ENCODE data around the gene SLC16A10. TPM values are rescaled to one million over a fixed set of nuclear protein-coding genes. Genes with fewer than 3 reads are reported as not detected.
"Not testable (repeated sequence)": the region's sequence is repeated elsewhere in the genome, so short reads cannot be mapped to it uniquely, and the experiment has no call there.

Gene SLC16A10
- total RNA-seq, 1 donor from 2014 or later, result 0.02 TPM

DNA sequence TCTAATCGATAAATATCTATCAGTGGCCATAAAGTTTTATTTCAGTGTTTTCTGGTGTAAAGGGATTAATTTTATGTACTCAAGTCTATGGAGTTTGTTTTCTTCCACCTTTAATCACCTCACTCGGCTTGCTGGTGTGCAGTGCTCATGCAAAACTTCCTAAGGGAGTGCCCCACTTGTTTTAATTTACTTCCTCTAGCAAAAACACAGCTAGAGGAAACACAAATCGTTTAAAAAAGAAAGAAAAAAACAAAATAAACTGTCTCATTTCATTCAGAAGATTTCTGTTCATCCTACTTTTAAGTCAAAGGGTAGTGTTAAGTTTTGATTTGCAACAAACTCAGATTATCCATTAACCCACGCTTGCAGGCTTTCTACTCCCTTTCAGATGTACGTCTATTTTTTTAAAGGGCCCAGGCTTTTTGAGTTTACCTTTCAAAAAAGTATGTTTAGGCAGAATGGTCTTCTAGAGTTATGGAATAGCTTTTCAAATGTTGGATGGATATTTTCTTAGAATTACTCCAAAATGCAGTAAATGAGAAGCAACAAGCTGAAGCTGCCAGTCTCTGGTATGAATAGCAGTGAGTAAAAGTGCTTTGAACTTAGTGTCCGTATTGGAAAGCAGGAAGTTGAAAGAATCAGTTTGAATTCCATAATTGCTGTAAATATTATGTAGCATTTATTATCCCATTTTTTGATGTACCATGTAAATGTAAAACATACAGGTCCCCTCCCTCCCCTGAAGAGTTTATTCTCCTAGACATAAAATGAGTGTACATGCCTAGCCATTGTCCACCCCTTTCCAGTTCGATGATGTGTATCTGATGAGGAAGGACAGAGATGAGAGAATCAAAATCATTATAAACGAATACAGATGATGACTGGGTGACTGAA lies 113.3 kb downstream of the SLC16A10 start:
- peaks cover 3% of the 10 kb centered on the region for H3K4me1 Mint-ChIP-seq (ENCODE audit: low read depth)
- no peaks in the 10 kb centered on the region for H3K9me3 Mint-ChIP-seq (ENCODE audit: low read depth)
- no peak overlapping the region for H3K4me3 Mint-ChIP-seq (ENCODE audit: unreplicated experiment)
- no peaks in the 10 kb centered on the region for H3K27me3 Mint-ChIP-seq (ENCODE audit: low read depth)
- TF ChIP-seq, protein P1, sequence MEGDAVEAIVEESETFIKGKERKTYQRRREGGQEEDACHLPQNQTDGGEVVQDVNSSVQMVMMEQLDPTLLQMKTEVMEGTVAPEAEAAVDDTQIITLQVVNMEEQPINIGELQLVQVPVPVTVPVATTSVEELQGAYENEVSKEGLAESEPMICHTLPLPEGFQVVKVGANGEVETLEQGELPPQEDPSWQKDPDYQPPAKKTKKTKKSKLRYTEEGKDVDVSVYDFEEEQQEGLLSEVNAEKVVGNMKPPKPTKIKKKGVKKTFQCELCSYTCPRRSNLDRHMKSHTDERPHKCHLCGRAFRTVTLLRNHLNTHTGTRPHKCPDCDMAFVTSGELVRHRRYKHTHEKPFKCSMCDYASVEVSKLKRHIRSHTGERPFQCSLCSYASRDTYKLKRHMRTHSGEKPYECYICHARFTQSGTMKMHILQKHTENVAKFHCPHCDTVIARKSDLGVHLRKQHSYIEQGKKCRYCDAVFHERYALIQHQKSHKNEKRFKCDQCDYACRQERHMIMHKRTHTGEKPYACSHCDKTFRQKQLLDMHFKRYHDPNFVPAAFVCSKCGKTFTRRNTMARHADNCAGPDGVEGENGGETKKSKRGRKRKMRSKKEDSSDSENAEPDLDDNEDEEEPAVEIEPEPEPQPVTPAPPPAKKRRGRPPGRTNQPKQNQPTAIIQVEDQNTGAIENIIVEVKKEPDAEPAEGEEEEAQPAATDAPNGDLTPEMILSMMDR (IDR thresholded peaks at IDR 0.05), result no peak
- no peaks in the 10 kb centered on the region for H3K36me3 Mint-ChIP-seq (ENCODE audit: low read depth)
- no peak for DNase-seq (ENCODE audit: low spot score)
- no peak overlapping the region for H3K27ac Mint-ChIP-seq (ENCODE audit: unreplicated experiment)

- TF ChIP-seq, protein P1 (IDR thresholded peaks at IDR 0.05), result no peak
- no peak overlapping the region for H3K4me3 Mint-ChIP-seq (ENCODE audit: unreplicated experiment)
- no peaks in the 10 kb centered on the region for H3K36me3 Mint-ChIP-seq (ENCODE audit: low read depth)
- DNase-seq (ENCODE audit: low spot score), result no peak
- H3K27ac Mint-ChIP-seq (ENCODE audit: unreplicated experiment), result no peak overlapping the region
- no peaks in the 10 kb centered on the region for H3K27me3 Mint-ChIP-seq (ENCODE audit: low read depth)
- H3K9me3 Mint-ChIP-seq (ENCODE audit: low read depth), result no peaks in the 10 kb centered on the region
- peaks cover 3% of the 10 kb centered on the region for H3K4me1 Mint-ChIP-seq (ENCODE audit: low read depth)
Observed at GRCh38 chr6:111201244-111201554, 113.9 kb downstream of the SLC16A10 start.

GRCh38 chr6:111201764-111202163 lies 114.5 kb downstream of the SLC16A10 start:
- H3K27me3 Mint-ChIP-seq (ENCODE audit: low read depth), result no peaks in the 10 kb centered on the region
- TF ChIP-seq, protein P1 (IDR thresholded peaks at IDR 0.05), result no peak
- H3K4me1 Mint-ChIP-seq (ENCODE audit: low read depth), result peaks cover 3% of the 10 kb centered on the region
- H3K4me3 Mint-ChIP-seq (ENCODE audit: unreplicated experiment), result no peak overlapping the region
- H3K27ac Mint-ChIP-seq (ENCODE audit: unreplicated experiment), result no peak overlapping the region
- no peaks in the 10 kb centered on the region for H3K36me3 Mint-ChIP-seq (ENCODE audit: low read depth)
- no peak for DNase-seq (ENCODE audit: low spot score)
- H3K9me3 Mint-ChIP-seq (ENCODE audit: low read depth), result no peaks in the 10 kb centered on the region

DNA sequence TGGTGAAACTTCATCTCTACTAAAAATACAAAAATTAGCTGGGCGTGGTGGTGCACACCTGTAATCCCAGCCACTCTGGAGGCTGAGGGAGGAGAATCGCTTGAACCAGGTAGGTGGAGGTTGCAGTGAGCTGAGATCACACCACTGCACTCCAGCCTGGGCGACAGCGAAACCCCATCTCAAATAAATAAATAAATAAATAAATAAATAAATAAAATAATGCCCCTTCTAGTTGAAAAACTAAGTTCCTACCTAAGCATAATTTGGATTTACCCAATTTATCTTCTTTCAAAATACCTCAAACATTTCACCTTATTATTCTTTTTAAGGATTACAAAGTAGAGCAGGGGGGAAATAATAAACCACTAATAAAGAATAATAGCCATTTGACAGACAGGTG lies 116.2 kb downstream of the SLC16A10 start:
- DNase-seq (ENCODE audit: low spot score); H3K9me3 Mint-ChIP-seq (ENCODE audit: low read depth); H3K4me1 Mint-ChIP-seq (ENCODE audit: low read depth); H3K36me3 Mint-ChIP-seq (ENCODE audit: low read depth); H3K27me3 Mint-ChIP-seq (ENCODE audit: low read depth); H3K27ac Mint-ChIP-seq (ENCODE audit: unreplicated experiment); H3K4me3 Mint-ChIP-seq (ENCODE audit: unreplicated experiment): not testable (repeated sequence)

- DNase-seq (ENCODE audit: low spot score), result no peak
Observed at GRCh38 chr6:111204305-111204704, 117.0 kb downstream of the SLC16A10 start.

More at GRCh38 chr6:111204305-111204704, 117.0 kb downstream of the SLC16A10 start:
- TF ChIP-seq, protein P1 (IDR thresholded peaks at IDR 0.05), result no peak
- Mint-ChIP-seq H3K4me3 (ENCODE audit: unreplicated experiment) (no peak overlapping the region), H3K27ac (ENCODE audit: unreplicated experiment) (no peak overlapping the region), H3K9me3 (ENCODE audit: low read depth) (no peaks in the 10 kb centered on the region), H3K4me1 (ENCODE audit: low read depth) (peaks cover 3% of the 10 kb centered on the region), H3K36me3 (ENCODE audit: low read depth) (no peaks in the 10 kb centered on the region), H3K27me3 (ENCODE audit: low read depth) (no peaks in the 10 kb centered on the region)

Measured in chondrocyte (in vitro differentiated cells).